ENCODE measurements around the gene MTMR2. TPM values are rescaled to one million over a fixed set of nuclear protein-coding genes. Genes with fewer than 3 reads are reported as not detected.

The MTMR2 gene
- total RNA-seq (2014; rRNA removed; shearing (Covaris generic)) = 17.7 and 19.7 TPM in 2 replicates

GRCh38 chr11:95923728-95924413, at the start of gene MTMR2:
Gene MTMR2, minus strand, starts transcription at chr11:95924107. Its CDS starts 153 bp downstream, at chr11:95923954.

GRCh38 chr11:95790123-95790932, 133.6 kb downstream of the MTMR2 start, which contains the start of gene CEP57:
Gene CEP57, plus strand, starts transcription at chr11:95790498. Its CDS starts 201 bp downstream, at chr11:95790699.

GRCh38 chr11:95789506-95790122, 134.3 kb downstream of the MTMR2 start, which contains the start of gene FAM76B:
Gene FAM76B, minus strand, starts transcription at chr11:95789782. Its CDS starts 304 bp downstream, at chr11:95789478.

Small RNA genes lying within 50 kb of the gene (small RNA-seq; reads per million reads assigned to genes)
- 4.4 reads per million, percentile 84 among the genes with 10 or more reads in this experiment for gene RNA5SP345

Other genes starting within 250 kb of the MTMR2 start
- 28.8 and 33.9 TPM in 2 replicates for gene FAM76B, start 134.3 kb downstream of the MTMR2 start, total RNA-seq (2014; rRNA removed; shearing (Covaris generic))
- gene CEP57, start 133.6 kb downstream of the MTMR2 start, total RNA-seq (2014; rRNA removed; shearing (Covaris generic)) = 42.1 and 49.3 TPM in 2 replicates

Data from A375 (cell line).